ENCODE measurements around the gene HMCN1.

DNA sequence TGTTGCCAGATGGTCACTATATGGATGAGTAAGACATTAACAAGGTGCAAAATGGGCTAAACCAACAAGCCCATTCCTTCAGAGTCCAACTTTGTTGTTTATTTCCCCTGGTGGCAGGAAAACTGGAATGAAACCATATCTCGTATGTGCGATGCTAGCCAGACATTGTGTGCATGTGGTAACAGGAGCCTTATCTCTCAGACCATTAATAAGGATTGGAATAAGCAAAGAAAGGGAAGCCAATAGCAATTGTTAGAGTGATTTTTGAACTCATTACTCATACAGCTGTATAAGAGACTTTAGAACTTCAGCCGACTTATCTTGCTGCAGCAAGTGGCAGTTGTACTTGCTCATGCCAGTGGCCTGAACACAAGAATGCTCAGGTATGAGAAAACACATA, 30.0 kb upstream of the HMCN1 start:
- TF ChIP-seq POLR2A (IDR thresholded peaks at IDR 0.05; ENCODE audit: low read length): no peak
- TF ChIP-seq GATA1 (IDR thresholded peaks at IDR 0.05; ENCODE audit: low read depth, low read length): no peak
